ENCODE results near the gene RTN4RL1.

RTN4RL1 gene

GRCh38 chr17:2023692-2024571 lies 1.2 kb downstream of the RTN4RL1 start (continued):
- TF ChIP-seq PRDM1 (tag by site-specific recombination; IDR thresholded peaks at IDR 0.05), result no peak
- no peak for TF ChIP-seq AEBP2 (tag by site-specific recombination; IDR thresholded peaks at IDR 0.05; ENCODE audit: borderline replicate concordance)
- TF ChIP-seq ZSCAN4 (tag by site-specific recombination; IDR thresholded peaks at IDR 0.05), result no peak
- TF ChIP-seq TCF7L2 (IDR thresholded peaks at IDR 0.05; ENCODE audit: borderline replicate concordance, low read depth, low read length), result no peak
- TF ChIP-seq ZNF391 (tag by site-specific recombination; IDR thresholded peaks at IDR 0.05; ENCODE audit: borderline replicate concordance, low read depth), result no peak
- TF ChIP-seq ZNF324 (tag by site-specific recombination; IDR thresholded peaks at IDR 0.05), result no peak
- no peak for TF ChIP-seq ZNF223 (tag by site-specific recombination; IDR thresholded peaks at IDR 0.05)
- TF ChIP-seq REST (tag by site-specific recombination; IDR thresholded peaks at IDR 0.05), result no peak
- TF ChIP-seq ZNF518A (tag by site-specific recombination; conservative IDR thresholded peaks at IDR 0.05; ENCODE audit: low read depth), result no peak
- no peak for TF ChIP-seq ZNF610 (tag by site-specific recombination; IDR thresholded peaks at IDR 0.05; ENCODE audit: borderline replicate concordance)
- no peak for TF ChIP-seq ZBTB1 (tag by site-specific recombination; IDR thresholded peaks at IDR 0.05)
- TF ChIP-seq ZNF521 (tag by site-specific recombination; IDR thresholded peaks at IDR 0.05), result no peak
- no peak for TF ChIP-seq SCRT2 (tag by site-specific recombination; IDR thresholded peaks at IDR 0.05)
- no peak for TF ChIP-seq ZNF488 (tag by site-specific recombination; IDR thresholded peaks at IDR 0.05)
- TF ChIP-seq HOXC10 (CRISPR knock-in tag; IDR thresholded peaks at IDR 0.05), result no peak
- peak; percentile 54; the same call in 1 of the 2 replicates for TF ChIP-seq HIC1 (tag by site-specific recombination; IDR thresholded peaks at IDR 0.05)
- TF ChIP-seq ZNF302 (tag by site-specific recombination; IDR thresholded peaks at IDR 0.05; ENCODE audit: low read depth), result no peak
- TF ChIP-seq MYNN (tag by site-specific recombination; IDR thresholded peaks at IDR 0.05; ENCODE audit: borderline replicate concordance), result no peak
- no peak for TF ChIP-seq ZNF157 (tag by site-specific recombination; IDR thresholded peaks at IDR 0.05)
- no peak for TF ChIP-seq KLF8 (tag by site-specific recombination; IDR thresholded peaks at IDR 0.05)
- TF ChIP-seq ZEB2 (tag by site-specific recombination; IDR thresholded peaks at IDR 0.05), result peak; percentile 25; the same call in 1 of the 2 replicates
- TF ChIP-seq ZIC2 (tag by site-specific recombination; IDR thresholded peaks at IDR 0.05), result peak; percentile 96
- no peak for TF ChIP-seq ZNF221 (tag by site-specific recombination; IDR thresholded peaks at IDR 0.05; ENCODE audit: borderline replicate concordance)

Measured in HEK293 (cell line).